T-helper 9 cell (primary cell): ENCODE results near the gene TMEM132C.

Source experiments
- DNase-seq: peaks from one replicate; pipeline ENCODE4 v3.0.0-alpha.2; 2020

TMEM132C gene

GRCh38 chr12:128619263-128619662 is 352.3 kb downstream of the TMEM132C start:
- DNase-seq, result no peak

- DNase-seq, result no peak
Measured at GRCh38 chr12:128621304-128621703, 354.3 kb downstream of the TMEM132C start.

GRCh38 chr12:128623748-128624147 is 356.8 kb downstream of the TMEM132C start:
- no peak for DNase-seq

- DNase-seq, result no peak
Measured at GRCh38 chr12:128626808-128627320, 359.9 kb downstream of the TMEM132C start.

GRCh38 chr12:128627659-128628058 is 360.7 kb downstream of the TMEM132C start:
- DNase-seq, result no peak

GRCh38 chr12:128629979-128630378 is 363.0 kb downstream of the TMEM132C start:
- no peak for DNase-seq

- DNase-seq, result no peak
Measured at GRCh38 chr12:128637642-128638606, 371.0 kb downstream of the TMEM132C start.

- DNase-seq, result no peak
Measured at GRCh38 chr12:128639089-128639488, 372.1 kb downstream of the TMEM132C start.

GRCh38 chr12:128643155-128643554 is 376.2 kb downstream of the TMEM132C start:
- DNase-seq, result no peak

GRCh38 chr12:128644664-128645296 is 377.8 kb downstream of the TMEM132C start:
- DNase-seq, result peak; percentile 6

GRCh38 chr12:128649902-128650301 is 382.9 kb downstream of the TMEM132C start:
- no peak for DNase-seq

- DNase-seq, result no peak
Measured at GRCh38 chr12:128652136-128652751, 385.3 kb downstream of the TMEM132C start.

- DNase-seq, result no peak
Measured at GRCh38 chr12:128654468-128654867, 387.5 kb downstream of the TMEM132C start.

GRCh38 chr12:128657378-128657777 is 390.4 kb downstream of the TMEM132C start:
- no peak for DNase-seq

GRCh38 chr12:128660532-128661225 is 393.7 kb downstream of the TMEM132C start:
- DNase-seq, result no peak

- no peak for DNase-seq
Measured at GRCh38 chr12:128661226-128661569, 394.2 kb downstream of the TMEM132C start.

- no peak for DNase-seq
Measured at GRCh38 chr12:128662101-128662500, 395.1 kb downstream of the TMEM132C start.

GRCh38 chr12:128664501-128664900 is 397.5 kb downstream of the TMEM132C start:
- DNase-seq, result no peak

- DNase-seq, result no peak
Measured at GRCh38 chr12:128667193-128667592, 400.2 kb downstream of the TMEM132C start.

GRCh38 chr12:128671528-128672042 is 404.6 kb downstream of the TMEM132C start:
- DNase-seq, result no peak

- DNase-seq, result no peak
Measured at GRCh38 chr12:128672428-128672827, 405.5 kb downstream of the TMEM132C start.

- no peak for DNase-seq
Measured at GRCh38 chr12:128672893-128673292, 405.9 kb downstream of the TMEM132C start.

GRCh38 chr12:128675576-128675975 is 408.6 kb downstream of the TMEM132C start:
- no peak for DNase-seq
